Fibroblast of villous mesenchyme (primary cell): Measurements from ENCODE around the gene ZNF385B. TPM values are rescaled to one million over a fixed set of nuclear protein-coding genes. Genes with fewer than 3 reads are reported as not detected.

Source experiments
- DNase-seq: peaks from one replicate; pipeline ENCODE4 v3.0.0-alpha.2; 2010; ENCODE audit warnings: low read depth
- H3K4me3 ChIP-seq: 2 replicates; pipeline ENCODE4 v1.5.1; 2011; ENCODE audit warnings: low read depth, mild to moderate bottlenecking, low read length
- total RNA-seq: library from RNA; depleted of rRNA; stranded (reverse); fragments of >200 nt; gene quantifications from 2 replicates; pipeline ENCODE4 v1.2.3, GENCODE V29; 2012
- TF ChIP-seq, protein P1 (sequence below): IDR thresholded peaks from 2 replicates; pipeline ENCODE4 v1.5.1; 2012; ENCODE audit warnings: low read depth, mild to moderate bottlenecking, low read length; ENCODE audit not compliant: insufficient read depth

ZNF385B gene
- total RNA-seq, 1 donor: not detected

- no peak for DNase-seq
- TF ChIP-seq, protein P1, sequence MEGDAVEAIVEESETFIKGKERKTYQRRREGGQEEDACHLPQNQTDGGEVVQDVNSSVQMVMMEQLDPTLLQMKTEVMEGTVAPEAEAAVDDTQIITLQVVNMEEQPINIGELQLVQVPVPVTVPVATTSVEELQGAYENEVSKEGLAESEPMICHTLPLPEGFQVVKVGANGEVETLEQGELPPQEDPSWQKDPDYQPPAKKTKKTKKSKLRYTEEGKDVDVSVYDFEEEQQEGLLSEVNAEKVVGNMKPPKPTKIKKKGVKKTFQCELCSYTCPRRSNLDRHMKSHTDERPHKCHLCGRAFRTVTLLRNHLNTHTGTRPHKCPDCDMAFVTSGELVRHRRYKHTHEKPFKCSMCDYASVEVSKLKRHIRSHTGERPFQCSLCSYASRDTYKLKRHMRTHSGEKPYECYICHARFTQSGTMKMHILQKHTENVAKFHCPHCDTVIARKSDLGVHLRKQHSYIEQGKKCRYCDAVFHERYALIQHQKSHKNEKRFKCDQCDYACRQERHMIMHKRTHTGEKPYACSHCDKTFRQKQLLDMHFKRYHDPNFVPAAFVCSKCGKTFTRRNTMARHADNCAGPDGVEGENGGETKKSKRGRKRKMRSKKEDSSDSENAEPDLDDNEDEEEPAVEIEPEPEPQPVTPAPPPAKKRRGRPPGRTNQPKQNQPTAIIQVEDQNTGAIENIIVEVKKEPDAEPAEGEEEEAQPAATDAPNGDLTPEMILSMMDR: no peak
- H3K4me3 ChIP-seq: no peak overlapping the region
Measured at GRCh38 chr2:179715871-179716270, 145.5 kb downstream of the ZNF385B start.

- H3K4me3 ChIP-seq: no peak overlapping the region
- TF ChIP-seq, protein P1: no peak
- DNase-seq: no peak
Measured at GRCh38 chr2:179715196-179715595, 146.2 kb downstream of the ZNF385B start.

DNA sequence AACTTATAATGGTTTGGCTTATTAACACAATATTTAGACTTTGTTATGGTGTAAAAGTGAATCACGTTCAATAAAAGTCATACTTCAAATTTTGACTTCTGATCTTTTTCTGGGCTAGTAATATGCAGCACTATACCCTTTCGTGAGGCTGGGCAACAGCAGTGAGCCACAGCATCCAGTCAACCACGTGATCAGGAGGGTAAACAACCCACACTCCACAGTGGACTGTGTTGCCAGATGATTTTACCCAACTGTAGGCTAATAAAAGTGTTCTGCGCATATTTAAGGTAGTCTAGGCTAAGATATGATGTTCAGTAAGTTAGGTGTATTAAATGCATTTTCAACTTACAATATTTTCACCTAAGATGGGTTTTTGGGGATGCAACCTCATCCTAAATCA lies 148.6 kb downstream of the ZNF385B start:
- H3K4me3 ChIP-seq: no peak overlapping the region
- TF ChIP-seq, protein P1: no peak
- DNase-seq: no peak

DNA sequence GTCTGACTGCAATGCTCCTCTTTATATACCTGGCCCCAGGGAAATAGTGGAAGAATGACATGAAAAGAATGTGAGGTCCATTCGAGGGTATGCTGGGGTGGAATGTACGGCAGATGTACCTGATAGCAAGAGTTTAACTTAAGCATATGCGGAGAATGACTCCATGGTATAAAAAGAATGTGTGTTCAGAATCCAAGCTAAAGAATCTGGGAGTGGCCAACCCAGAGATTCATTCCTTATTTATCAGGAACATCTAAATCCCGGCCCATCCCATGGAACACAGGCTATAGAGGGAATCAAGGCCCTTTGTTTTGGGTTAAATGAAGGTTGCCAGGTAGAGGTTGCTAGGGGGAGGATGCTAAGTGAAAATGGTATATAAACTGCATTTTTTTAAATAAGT lies 150.0 kb downstream of the ZNF385B start:
- no peak for DNase-seq
- TF ChIP-seq, protein P1: no peak

DNA sequence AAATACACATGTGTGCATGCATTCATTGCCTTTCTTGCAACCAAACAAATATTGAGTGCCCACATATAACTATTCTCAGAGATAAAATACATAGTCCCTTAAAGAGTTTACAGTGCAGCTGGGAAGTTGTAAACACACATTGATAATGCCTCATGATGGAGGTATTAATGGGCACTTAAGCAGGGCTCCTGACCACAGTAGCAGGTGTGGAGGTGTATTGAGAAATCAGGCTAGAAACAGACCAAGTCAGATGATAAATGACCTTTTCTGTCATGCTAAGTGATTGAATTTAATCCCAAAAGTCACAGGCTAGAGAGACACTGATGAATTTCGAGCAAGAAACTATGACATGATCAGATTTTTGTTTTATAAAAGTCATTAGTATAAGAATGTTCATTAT lies 157.7 kb downstream of the ZNF385B start:
- TF ChIP-seq, protein P1: no peak
- no peak for DNase-seq
- no peak overlapping the region for H3K4me3 ChIP-seq

More for the DNA sequence above, 150.0 kb downstream of the ZNF385B start:
- H3K4me3 ChIP-seq: no peak overlapping the region

DNA sequence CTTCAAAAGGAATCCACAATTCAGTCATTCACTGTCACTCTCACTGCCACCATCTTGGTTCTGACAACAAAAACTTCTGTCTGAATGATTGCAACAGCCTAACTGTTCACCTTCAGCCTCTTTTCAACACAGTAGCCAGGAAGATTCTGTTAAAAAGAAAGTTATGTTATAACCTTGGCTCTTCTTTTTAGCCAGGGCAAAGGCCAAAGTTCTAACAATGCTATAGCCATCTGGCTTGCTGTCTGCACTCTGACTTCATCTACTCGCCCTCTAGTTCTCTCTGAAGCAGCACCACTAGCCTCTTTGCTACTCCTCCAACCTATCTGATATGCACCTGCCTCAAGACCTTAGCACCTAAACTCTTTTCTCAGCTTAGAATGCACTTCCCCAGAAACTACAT lies 158.5 kb downstream of the ZNF385B start:
- no peak for DNase-seq
- no peak overlapping the region for H3K4me3 ChIP-seq
- TF ChIP-seq, protein P1: no peak

DNA sequence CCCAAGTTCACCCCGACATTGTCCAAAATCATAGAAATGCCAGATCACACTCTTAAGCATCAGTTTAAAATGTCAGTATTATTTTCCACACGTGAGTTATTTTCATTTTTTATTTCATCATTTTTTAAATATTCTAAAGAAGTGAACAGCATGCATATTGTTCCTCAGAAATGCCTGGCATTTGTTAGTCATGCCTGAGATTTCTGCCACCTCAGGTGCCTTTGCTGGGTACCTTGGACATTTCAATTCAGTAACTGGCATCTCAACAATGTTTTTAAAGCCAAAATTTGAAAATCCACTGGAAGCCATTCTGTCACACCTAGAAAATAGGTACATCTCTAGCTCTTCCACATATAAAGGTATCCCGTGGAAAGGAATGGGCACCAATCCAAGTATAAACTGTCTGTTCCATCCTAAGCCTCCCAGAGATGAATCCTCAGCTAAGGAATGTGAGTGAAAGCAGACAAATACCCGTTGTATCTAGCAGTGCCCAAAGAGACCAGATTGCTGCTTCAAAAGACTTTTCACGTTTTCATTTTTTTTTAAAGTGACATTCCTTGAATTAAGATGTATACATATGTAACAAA lies 159.8 kb downstream of the ZNF385B start:
- no peak overlapping the region for H3K4me3 ChIP-seq
- TF ChIP-seq, protein P1: no peak
- DNase-seq: no peak
